ENCODE measurements around the gene TULP4.
"Not testable (repeated sequence)": the region's sequence is repeated elsewhere in the genome, so short reads cannot be mapped to it uniquely, and the experiment has no call there.

The TULP4 gene

GRCh38 chr6:158389193-158389919, 77.1 kb downstream of the TULP4 start:
- DNase-seq (ENCODE audit: low spot score), result no peak

GRCh38 chr6:158391276-158391675, 79.0 kb downstream of the TULP4 start:
- no peak for DNase-seq (ENCODE audit: low spot score)

DNA sequence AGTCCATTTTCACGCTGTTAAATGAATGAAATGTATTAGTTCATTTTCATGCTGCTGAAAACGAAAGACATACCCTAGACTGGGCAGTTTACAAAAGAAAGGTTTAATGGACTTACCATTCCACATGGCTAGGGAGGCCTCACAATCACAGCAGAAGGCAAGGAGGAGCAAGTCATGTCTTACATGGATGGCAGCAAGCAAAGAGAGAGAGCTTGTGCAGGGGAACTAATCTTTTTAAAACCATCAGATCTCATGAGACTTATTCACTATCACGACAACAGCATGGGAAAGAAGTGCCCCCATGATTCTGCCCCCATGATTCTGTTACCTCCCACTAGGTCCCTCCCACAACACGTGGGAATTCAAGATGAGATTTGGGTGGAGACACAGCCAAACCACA, 79.7 kb downstream of the TULP4 start:
- not testable (repeated sequence) for DNase-seq (ENCODE audit: low spot score)

DNA sequence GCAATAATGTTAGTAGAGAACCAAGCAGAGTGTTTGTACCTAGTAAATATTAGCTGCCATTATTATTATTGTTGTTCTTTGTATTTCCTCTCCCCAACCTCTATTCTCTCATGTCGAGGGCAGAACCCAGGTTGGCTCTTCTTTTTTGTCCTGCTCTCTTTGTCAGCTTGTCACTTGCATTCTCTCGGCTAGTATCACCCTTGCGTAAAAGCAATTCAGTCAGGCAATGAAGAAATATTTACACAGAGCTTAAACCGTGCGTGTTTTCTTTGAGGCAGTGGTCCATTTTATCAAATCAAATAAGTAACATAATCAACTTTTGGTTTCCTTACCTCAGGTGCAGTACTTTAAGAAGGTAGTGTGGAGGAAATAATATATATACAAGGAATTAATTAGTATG, 83.9 kb downstream of the TULP4 start:
- DNase-seq (ENCODE audit: low spot score), result no peak

DNA sequence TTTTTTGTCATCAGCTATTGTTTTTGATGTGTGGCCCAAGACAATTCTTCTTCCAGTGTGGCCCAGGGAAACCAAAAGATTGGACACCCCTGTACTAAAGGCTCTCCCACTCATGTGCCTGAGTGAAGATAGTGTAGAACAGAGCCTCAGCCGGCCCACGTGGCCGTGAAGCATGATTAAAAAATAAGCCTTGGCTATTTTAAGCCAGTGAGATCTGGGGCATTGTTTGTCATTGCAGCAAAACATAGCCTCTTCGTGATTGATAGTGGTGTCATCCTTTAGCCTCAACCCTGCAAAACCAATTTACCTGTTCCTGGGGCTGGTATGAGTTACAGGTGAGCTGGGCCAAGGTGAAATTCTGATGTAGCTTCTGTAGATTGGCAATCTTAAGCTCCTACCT, 85.3 kb downstream of the TULP4 start:
- DNase-seq (ENCODE audit: low spot score), result no peak

DNA sequence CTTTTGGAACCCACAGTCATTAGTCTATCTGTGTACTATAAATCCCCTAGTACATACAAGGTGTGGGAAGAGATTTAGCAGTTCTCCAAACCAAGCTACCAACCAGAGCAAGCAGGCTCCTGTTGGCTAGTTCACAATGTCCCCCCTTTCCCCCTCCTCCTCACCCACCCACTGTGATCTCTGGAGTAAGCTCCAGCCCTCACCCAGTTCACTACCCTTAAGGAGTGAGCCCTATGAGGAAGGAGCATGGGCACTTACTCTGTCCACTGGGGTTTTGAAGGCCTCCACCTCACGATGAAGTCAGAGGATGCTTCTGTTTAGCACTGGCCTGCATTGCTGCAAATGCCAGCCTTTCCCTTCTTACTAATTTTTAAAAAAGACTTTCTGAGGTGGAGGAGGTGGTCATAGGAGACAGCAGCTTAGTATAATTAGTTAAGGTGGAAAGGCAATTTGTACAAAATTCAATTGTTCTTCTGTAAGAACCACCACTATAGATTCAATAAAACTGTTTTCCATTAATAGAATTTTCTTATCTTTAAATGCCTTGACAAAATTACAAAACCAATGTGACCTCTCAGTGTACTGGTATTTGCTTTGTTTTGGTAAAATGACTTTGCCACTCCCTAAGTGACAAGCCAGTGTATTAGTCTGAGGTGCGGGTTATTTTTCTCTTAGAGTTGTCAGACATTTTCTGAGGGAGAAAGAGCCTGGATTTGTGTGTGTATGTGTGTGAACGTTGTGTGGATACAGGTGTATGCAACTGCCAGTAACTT, 86.2 kb downstream of the TULP4 start:
- DNase-seq (ENCODE audit: low spot score), result no peak

DNA sequence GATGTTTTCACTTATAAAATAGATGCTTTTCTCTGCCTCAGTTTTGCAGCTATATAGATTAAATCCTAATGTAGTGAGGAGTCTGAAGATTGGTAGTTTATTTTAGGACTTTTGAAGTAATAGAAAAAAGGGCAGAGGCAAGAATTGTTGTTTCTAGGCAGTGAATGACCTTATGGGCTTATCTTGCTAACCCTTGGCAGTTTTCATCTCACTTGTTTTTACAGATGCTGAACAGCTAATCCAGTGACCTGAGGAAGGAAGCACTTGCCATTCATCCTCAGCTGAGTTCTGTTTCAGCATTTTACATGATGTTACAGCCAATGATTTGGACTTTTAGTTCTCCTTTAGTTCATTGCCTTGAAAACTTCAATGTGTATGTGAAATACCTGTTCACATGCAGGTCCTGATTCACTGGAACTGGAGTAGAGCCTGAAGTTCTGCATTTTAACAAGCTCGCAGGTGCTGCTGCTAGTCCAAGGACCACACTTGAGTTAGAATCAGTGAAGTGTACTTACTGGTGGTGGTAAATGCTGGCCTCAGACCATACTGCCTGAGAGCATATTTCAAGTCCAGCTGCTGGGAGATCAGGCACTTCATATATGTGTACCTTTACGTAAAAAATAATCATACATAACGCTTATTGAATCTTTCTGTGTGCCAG, 86.9 kb downstream of the TULP4 start:
- DNase-seq (ENCODE audit: low spot score), result no peak

GRCh38 chr6:158402184-158402583, 89.9 kb downstream of the TULP4 start:
- DNase-seq (ENCODE audit: low spot score), result no peak

DNA sequence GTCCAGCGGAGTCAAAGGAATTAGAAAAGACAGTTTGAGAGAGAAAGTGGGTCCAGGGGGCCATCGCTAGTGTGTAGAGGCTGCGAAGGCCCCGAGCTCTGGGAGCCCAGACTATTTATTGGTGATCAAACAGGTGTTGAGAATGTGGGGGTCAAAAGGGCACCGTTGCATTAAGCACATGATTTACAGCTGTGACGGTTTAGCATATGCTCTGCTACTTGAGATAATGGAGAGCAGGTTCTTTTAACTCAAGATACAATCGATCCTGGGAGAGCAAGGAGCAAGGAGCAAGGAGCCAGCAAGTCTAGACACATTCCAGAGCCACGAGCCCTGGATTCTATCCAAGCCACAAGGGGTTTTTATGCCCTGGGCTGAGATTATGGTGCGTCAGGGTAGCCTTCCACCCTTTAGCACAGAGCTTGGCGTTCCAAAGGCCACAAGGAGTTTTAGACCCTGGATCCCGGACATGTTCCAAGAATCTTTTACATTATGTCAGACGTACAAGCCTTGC, 93.1 kb downstream of the TULP4 start:
- DNase-seq (ENCODE audit: low spot score), result not testable (repeated sequence)

DNA sequence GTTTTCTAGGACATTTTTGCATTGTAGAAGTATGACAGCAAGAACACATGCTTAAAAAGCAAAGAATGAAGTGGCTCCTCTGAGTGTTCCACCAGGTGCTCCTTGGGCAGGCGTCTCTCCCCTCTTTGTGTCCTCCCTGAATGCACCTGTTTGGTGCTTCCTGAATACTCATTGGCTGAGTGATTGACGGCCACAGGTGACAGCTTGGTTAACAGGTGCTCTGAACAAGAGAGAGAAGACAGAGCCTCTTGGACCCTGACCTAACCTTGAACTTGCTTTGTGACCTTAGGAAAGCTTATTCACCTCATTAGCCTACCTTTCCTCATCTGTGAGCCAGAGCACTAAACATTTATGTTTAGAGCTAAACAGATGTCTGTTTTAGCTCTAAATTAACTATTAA, 93.7 kb downstream of the TULP4 start:
- no peak for DNase-seq (ENCODE audit: low spot score)

DNA sequence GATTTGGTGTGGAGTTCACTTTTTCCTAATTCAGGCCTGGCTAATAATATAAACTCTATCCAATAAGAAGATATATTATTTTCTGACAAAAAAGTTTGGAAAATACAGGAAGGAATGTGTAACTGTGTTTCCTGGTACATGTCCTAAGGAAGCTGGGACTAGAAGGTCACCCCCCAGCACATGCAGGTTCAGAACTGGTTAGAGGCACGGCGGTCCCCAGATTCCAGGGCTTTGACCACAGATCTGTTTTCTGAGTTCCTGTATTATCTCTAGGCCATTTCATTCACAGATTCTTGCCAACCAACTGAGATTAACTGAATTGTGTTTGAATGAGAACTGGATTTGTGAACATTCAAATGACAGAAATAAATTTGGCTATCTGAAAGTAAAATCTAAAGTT, 94.5 kb downstream of the TULP4 start:
- no peak for DNase-seq (ENCODE audit: low spot score)

DNA sequence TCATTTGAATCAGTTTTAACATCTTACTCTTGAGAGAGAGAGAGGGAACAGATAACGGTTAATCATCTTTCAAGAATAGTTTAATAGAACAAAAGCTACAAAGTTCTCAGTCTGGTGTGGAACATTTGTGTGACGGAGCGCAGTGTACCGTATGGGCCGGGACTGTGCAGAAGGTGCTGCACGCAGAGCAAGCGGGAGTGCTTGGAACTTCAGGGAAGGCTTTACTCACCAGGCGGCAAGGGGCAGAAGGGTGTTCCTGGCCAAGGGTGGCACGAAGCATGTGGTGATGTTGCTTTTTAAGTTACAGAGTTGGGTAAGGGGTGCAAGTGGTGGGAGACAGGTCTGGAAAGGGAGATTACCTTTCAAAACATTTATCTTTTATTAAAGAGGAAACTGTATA, 95.7 kb downstream of the TULP4 start:
- peak; percentile 58 for DNase-seq (ENCODE audit: low spot score)

DNA sequence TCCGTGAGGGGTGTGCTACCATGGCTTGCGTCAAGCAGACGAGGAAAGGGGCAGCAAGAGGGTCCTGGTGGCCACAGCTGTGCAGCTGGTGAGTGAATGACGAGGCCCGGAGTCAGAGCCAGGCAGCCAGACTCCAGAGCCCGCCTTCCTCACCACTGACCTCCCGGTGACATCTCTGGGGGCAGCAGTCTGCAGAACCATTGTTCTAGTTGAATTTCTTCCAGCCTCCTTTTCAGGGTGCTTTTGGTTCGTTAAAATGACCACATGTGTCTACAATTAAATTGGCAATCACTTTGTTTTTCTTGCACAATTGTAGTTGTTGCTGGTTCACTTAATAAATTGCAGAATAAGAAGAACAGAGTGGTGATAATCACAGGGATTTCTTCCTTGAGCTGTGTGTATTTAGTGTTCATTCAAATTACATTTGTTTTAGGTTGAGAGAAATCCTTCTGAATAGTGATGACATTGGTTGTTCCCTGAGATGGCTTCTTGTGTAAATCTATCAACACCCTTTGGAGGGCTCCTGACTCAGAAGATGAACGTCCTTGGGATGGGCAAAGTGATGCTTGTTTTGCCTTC, 96.4 kb downstream of the TULP4 start:
- peak; percentile 89 for DNase-seq (ENCODE audit: low spot score)

- DNase-seq (ENCODE audit: low spot score), result no peak
These were observed 97.2 kb downstream of the TULP4 start for GRCh38 chr6:158409451-158409850.

DNA sequence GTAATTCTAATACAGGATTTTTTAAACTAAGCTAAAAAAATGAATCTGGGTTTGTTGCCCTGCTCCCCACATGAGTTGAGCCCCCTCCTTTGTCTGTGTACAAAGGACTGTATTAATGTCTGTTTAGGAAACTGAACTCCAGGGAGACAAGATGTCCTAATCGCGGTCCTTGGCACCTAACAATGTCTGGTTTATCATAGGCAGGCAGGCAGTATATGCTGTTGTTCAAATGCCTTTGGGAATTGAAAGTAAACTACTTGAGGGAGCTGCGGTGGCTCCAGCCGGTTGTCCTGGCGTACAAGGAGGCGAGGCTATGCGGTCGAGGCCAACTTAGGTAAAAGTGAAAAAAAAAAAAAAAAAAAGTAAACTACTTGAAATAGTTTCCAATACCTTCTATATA, 98.5 kb downstream of the TULP4 start:
- DNase-seq (ENCODE audit: low spot score), result peak; percentile 65

GRCh38 chr6:158411998-158412397, 99.7 kb downstream of the TULP4 start:
- no peak for DNase-seq (ENCODE audit: low spot score)

DNA sequence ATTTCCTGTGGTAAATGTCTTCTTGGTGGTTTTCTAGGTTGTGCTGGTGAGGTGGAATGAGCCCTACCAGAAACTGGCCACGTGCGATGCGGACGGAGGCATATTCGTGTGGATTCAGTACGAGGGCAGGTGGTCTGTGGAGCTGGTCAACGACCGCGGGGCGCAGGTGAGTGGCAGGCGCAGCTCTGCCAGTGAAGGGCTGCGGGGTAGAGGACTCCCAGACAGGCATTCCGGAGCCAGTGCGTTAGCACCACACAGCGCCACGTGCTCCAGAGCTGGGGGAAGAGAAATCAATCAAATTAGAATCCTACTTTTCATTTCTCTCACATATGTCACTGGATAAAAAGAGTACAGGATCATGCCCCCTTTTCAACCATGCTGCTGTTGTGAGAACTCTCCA, 100.8 kb downstream of the TULP4 start:
- DNase-seq (ENCODE audit: low spot score), result no peak

DNA sequence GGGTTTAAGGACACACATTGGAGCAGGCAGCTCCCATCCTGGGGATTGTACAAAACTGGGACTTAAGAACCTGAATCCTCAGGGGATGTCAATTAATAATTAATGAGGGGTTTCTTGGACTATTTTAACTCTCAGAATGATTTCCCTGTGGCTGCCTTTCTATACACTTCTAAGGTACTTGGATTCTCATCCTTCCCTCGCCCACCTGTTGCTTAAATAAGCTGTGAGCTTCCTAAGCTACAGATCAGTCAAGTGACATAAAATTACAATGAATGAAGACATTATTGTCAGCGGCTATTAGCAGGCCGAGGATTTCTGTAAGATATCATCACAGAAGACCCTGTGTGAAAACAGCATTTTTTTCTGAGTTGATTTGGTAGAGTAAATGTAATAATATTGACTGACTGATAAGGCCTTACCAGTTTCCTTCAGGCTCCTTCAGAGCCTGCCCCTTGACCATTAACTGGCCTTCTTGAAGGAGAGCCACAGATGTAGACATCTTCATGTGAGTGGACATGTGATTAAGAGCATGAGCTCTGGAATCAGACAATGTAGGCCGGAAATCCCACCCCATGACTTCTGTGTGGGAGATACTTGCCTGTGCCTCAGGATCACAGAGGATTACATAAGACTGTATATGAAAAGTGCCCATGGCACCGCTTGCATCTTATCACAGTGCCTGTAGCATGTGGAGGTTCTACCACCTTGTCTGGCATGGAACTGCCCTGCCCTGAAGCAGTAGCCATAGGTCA, 101.7 kb downstream of the TULP4 start:
- no peak for DNase-seq (ENCODE audit: low spot score)

- DNase-seq (ENCODE audit: low spot score), result no peak
These were observed 102.6 kb downstream of the TULP4 start for GRCh38 chr6:158414851-158415262.

GRCh38 chr6:158415666-158416065, 103.4 kb downstream of the TULP4 start:
- no peak for DNase-seq (ENCODE audit: low spot score)

GRCh38 chr6:158416883-158417759, 104.9 kb downstream of the TULP4 start:
- DNase-seq (ENCODE audit: low spot score), result no peak
